ENCODE data around the gene AKAP13.

DNA sequence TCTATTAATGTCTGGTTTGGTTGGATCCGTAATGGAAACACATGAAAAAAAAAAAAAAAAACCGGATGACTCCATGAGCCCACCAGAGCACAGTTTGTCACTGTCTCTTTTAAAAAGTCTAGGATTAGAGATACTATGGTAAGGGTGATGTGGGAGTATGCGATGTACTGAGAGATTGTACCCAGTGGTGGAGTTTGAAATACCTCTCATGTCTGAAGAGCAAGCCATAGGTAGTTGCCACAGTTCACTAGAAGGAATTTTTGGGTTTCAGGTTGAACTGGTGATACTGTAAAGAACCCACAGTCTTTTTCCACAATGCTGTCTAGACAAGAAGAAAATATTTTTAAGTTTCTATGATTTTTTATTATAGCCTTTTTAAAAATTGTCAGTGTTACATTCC lies 281.5 kb downstream of the AKAP13 start:
- TF ChIP-seq ZNF274 (IDR thresholded peaks at IDR 0.05; ENCODE audit: borderline replicate concordance, extremely low read depth, low read length), result no peak
- TF ChIP-seq CTCF (IDR thresholded peaks at IDR 0.05; ENCODE audit: control extremely low read depth in 1 of 3, insufficient read depth in 1 of 3, low read depth in 1 of 3, low read length in 3 of 3), result no peak
- no peak for TF ChIP-seq POLR2A (IDR thresholded peaks at IDR 0.05; ENCODE audit: control extremely low read depth in 1 of 2, low read depth in 2 of 2, low read length in 2 of 2)
- no peak for TF ChIP-seq EP300 (IDR thresholded peaks at IDR 0.05; ENCODE audit: borderline replicate concordance in 1 of 2, low read depth in 2 of 2, low read length in 2 of 2)
- no peak for TF ChIP-seq EZH2 (IDR thresholded peaks at IDR 0.05; ENCODE audit: low read depth, low read length, severe bottlenecking)
- no peak for TF ChIP-seq CHD2 (IDR thresholded peaks at IDR 0.05; ENCODE audit: low read length)
- TF ChIP-seq, protein P1, sequence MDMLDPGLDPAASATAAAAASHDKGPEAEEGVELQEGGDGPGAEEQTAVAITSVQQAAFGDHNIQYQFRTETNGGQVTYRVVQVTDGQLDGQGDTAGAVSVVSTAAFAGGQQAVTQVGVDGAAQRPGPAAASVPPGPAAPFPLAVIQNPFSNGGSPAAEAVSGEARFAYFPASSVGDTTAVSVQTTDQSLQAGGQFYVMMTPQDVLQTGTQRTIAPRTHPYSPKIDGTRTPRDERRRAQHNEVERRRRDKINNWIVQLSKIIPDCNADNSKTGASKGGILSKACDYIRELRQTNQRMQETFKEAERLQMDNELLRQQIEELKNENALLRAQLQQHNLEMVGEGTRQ (IDR thresholded peaks at IDR 0.05; ENCODE audit: low read length), result no peak
- TF ChIP-seq CREB1 (IDR thresholded peaks at IDR 0.05), result no peak
- no peak for TF ChIP-seq CHD7 (IDR thresholded peaks at IDR 0.05; ENCODE audit: insufficient replicate concordance, low read length)
- TF ChIP-seq EGR1 (IDR thresholded peaks at IDR 0.05; ENCODE audit: borderline replicate concordance, low read depth, low read length), result no peak
- no peak for TF ChIP-seq MAX (IDR thresholded peaks at IDR 0.05)
- TF ChIP-seq JUN (IDR thresholded peaks at IDR 0.05; ENCODE audit: low read depth, low read length), result no peak
- no peak for TF ChIP-seq SP1 (IDR thresholded peaks at IDR 0.05; ENCODE audit: low read depth, low read length)
- TF ChIP-seq ASH2L (IDR thresholded peaks at IDR 0.05; ENCODE audit: low read length), result no peak

All from H1 (cell line).